T-cell (primary cell): ENCODE measurements around the gene UBE3D. TPM values are rescaled to one million over a fixed set of nuclear protein-coding genes. Genes with fewer than 3 reads are reported as not detected.

Experiments used
- ATAC-seq, 4 experiments: fragments of 200-7000 bp in 3 of 4; fragments of 150-1000 bp in 1 of 4; cut with Tn5 transposase; replicated peaks in 1 of 4; 1 replicate in 3 of 4; 2 replicates in 1 of 4; pipeline ENCODE4 v1.10.0; 2021; ENCODE audit warnings: moderate library complexity in 3 of 4, mild to moderate bottlenecking in 2 of 4, moderate number of reproducible peaks in 1 of 4
- CTCF ChIA-PET, 2 donors: fragments of 300-600 bp; sonication (Branson Sonifier 250); formaldehyde crosslinking; loops; one replicate each; lab custom pipeline; 2022; ENCODE audit warnings: antibody characterized with exemption in 2 of 2; lab: Charles Lee
- POLR2A ChIA-PET, 2 donors: fragments of 300-600 bp; sonication (Branson Sonifier 250); formaldehyde crosslinking; loops; one replicate each; lab custom pipeline; 2022; ENCODE audit warnings: antibody characterized with exemption in 2 of 2; lab: Charles Lee
- DNase-seq, 35 experiments: peaks; one replicate each; pipeline versions ENCODE4 v3.0.0 to v3.0.0-alpha.2; 2013 to 2023
- H3K27ac ChIP-seq: one replicate; pipeline ENCODE4 v1.5.1; 2013; ENCODE audit warnings: low read length
- H3K27me3 ChIP-seq, 2 experiments: replicated peaks in 1 of 2; 1 replicate in 1 of 2; 2 replicates in 1 of 2; pipeline versions ENCODE4 v1.6.1 to v1.7.0; 2013; ENCODE audit warnings: low read length in 1 of 2, mixed read lengths in 1 of 2; ENCODE audit not compliant: control insufficient read depth in 2 of 2, insufficient read depth in 2 of 2; ENCODE audit errors: extremely low read depth in 1 of 2
- H3K36me3 ChIP-seq, 2 donors: 1 replicate in 1 of 2; 2 replicates in 1 of 2; pipeline versions ENCODE4 v1.6.1 to v1.7.0; 2013; ENCODE audit warnings: low read length in 1 of 2; ENCODE audit not compliant: control insufficient read depth in 2 of 2, insufficient read depth in 1 of 2; ENCODE audit errors: extremely low read depth in 1 of 2
- H3K4me1 ChIP-seq, 2 experiments: 1 replicate in 1 of 2; 2 replicates in 1 of 2; pipeline versions ENCODE4 v1.6.1 to v1.7.0; 2013; ENCODE audit warnings: low read length in 2 of 2, mixed read lengths in 1 of 2; ENCODE audit not compliant: insufficient read depth in 2 of 2, control insufficient read depth in 1 of 2; ENCODE audit errors: extremely low read depth in 1 of 2
- H3K4me3 ChIP-seq, 2 donors: 1 replicate in 1 of 2; 2 replicates in 1 of 2; pipeline versions ENCODE4 v1.5.1 to v1.7.0; 2013; ENCODE audit warnings: mild to moderate bottlenecking in 2 of 2, low read length in 1 of 2, moderate library complexity in 1 of 2; ENCODE audit not compliant: control insufficient read depth in 1 of 2; ENCODE audit errors: extremely low read depth in 1 of 2
- H3K9me3 ChIP-seq: 2 replicates; pipeline ENCODE4 v1.7.0; 2013
- H3K27ac Mint-ChIP-seq, 2 donors: one replicate each; pipeline ENCODE4 v1.8.0; 2020 to 2021; ENCODE audit warnings: mild to moderate bottlenecking in 2 of 2, mixed read lengths in 2 of 2
- H3K27me3 Mint-ChIP-seq, 2 donors: one replicate each; pipeline ENCODE4 v1.8.0; 2021 to 2022; ENCODE audit warnings: mixed read lengths in 2 of 2
- H3K36me3 Mint-ChIP-seq: one replicate; pipeline ENCODE4 v1.8.0; 2021; ENCODE audit warnings: mixed read lengths
- H3K4me1 Mint-ChIP-seq, 3 donors: one replicate each; pipeline ENCODE4 v1.8.0; 2020 to 2022; ENCODE audit warnings: mixed read lengths in 3 of 3, mild to moderate bottlenecking in 1 of 3
- H3K4me3 Mint-ChIP-seq, 3 donors: one replicate each; pipeline ENCODE4 v1.8.0; 2020 to 2022; ENCODE audit warnings: mild to moderate bottlenecking in 3 of 3, mixed read lengths in 3 of 3, moderate library complexity in 3 of 3
- H3K9me3 Mint-ChIP-seq, 3 donors: one replicate each; pipeline ENCODE4 v1.8.0; 2020 to 2022; ENCODE audit warnings: mixed read lengths in 3 of 3
- WGBS: methylation state at CpG from one replicate; pipeline ENCODE4 v1.1.5; 2013; ENCODE audit warnings: missing lambda C conversion rate; ENCODE audit not compliant: insufficient coverage; 5-methylcytosine and 5-hydroxymethylcytosine counted together
- total RNA-seq, 35 experiments: library from RNA in 6 of 35; stranded (reverse) in 6 of 35; fragments of 120-200 nt in 1 of 35; gene quantifications; one replicate each; pipeline versions ENCODE4 v1.2.1 to v1.2.4 and lab custom pipeline; 2013 to 2026

The UBE3D gene
- total RNA-seq, 5 donors from 2014 or later (not counting 1 experiment from before 2014, with no cell fraction given), result 6.2 to 9.3 (median 7.1) TPM

GRCh38 chr6:82881519-82881918, 184.1 kb downstream of the UBE3D start:
- Mint-ChIP-seq H3K9me3 (no peaks in the 10 kb centered on the region), H3K36me3 (no peaks in the 10 kb centered on the region), H3K4me3 (no peak overlapping the region), H3K27me3 (peaks cover 0 to 11% of the 10 kb centered on the region in 2 donors), H3K27ac (no peak overlapping the region), H3K4me1 (no peaks in the 10 kb centered on the region)
- H3K9me3 ChIP-seq, result no peaks in the 10 kb centered on the region
- no peaks in the 10 kb centered on the region for H3K36me3 ChIP-seq
- DNase-seq (no peak), ATAC-seq (no peak)
- POLR2A ChIA-PET, result no interaction called here
- H3K27ac ChIP-seq, result no peak overlapping the region
- no peak overlapping the region for H3K4me3 ChIP-seq
- no CpG with 5 or more reads among the region's 1 CpG for WGBS
- H3K27me3 ChIP-seq, result no peaks in the 10 kb centered on the region
- CTCF ChIA-PET, result no interaction called here
- no peaks in the 10 kb centered on the region for H3K4me1 ChIP-seq

DNA sequence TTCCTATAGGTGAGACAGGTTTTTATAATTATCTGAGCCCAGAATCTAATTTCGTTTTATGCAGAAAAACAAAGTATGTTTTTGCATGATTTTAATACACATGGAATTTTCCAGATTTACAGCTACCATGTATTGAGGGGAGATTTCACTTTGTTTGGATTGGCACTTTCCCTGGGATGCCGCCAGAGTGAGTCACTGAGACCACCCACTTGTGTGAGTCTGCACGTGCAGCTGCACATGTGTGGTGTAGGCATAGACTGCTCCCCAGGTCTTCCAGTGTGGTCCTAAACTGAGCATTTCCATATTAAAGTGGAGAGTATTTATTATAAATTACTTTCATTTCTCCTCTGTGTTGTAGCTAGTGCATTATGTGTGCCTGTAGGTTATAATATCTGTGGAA, 186.8 kb downstream of the UBE3D start:
- Mint-ChIP-seq H3K36me3 (no peaks in the 10 kb centered on the region), H3K4me1 (no peaks in the 10 kb centered on the region), H3K27me3 (peaks cover 0 to 11% of the 10 kb centered on the region in 2 donors), H3K4me3 (no peak overlapping the region), H3K9me3 (no peaks in the 10 kb centered on the region), H3K27ac (no peak overlapping the region)
- Histone ChIP-seq H3K9me3 (no peaks in the 10 kb centered on the region), H3K36me3 (no peaks in the 10 kb centered on the region), H3K27me3 (no peaks in the 10 kb centered on the region), H3K27ac (no peak overlapping the region), H3K4me1 (no peaks in the 10 kb centered on the region), H3K4me3 (no peak overlapping the region)
- ChIA-PET POLR2A (no interaction called here), CTCF (no interaction called here)
- no peak for DNase-seq
- no peak for ATAC-seq
- no CpG with 5 or more reads among the region's 3 CpGs for WGBS

GRCh38 chr6:82877213-82878195, 188.1 kb downstream of the UBE3D start:
- CTCF ChIA-PET, result no interaction called here
- WGBS, result 60% methylated on average over 2 of the region's 4 CpGs
- POLR2A ChIA-PET, result no interaction called here

DNA sequence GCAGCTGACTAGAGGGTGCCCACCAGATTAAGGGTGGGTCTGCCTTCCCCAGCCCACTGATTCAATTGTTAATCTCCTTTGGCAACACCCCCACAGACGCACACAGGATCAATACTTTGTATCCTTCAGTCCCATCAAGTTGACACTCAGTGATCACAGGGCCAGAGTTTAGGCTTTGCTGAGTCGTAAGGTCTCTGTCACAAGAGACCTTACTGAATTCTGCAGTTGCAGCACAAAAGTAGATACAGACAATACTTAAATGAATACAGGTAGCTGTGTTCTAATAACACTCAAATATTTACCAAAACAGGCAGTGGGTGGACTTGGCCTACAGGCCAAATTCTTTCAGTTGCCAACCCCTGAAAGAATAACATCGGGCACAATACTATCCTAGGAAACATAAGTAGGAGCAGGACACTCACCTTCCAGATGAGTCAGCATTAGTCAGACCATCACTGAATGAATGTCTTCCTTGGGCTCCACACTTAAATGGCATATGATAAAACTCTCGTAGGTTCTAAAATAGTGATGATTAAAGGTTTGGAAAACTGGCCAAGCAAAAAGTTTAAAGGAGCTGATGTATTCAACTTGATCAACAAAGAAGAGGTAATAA, 190.0 kb downstream of the UBE3D start:
- no peak for DNase-seq
- no peaks in the 10 kb centered on the region for H3K36me3 ChIP-seq
- no peak overlapping the region for H3K27ac Mint-ChIP-seq
- no peaks in the 10 kb centered on the region for H3K4me1 Mint-ChIP-seq
- H3K27me3 Mint-ChIP-seq, result peaks cover 0 to 4% of the 10 kb centered on the region in 2 donors
- no peaks in the 10 kb centered on the region for H3K9me3 ChIP-seq
- H3K36me3 Mint-ChIP-seq, result no peaks in the 10 kb centered on the region
- no peak for ATAC-seq
- WGBS, result 57% methylated on average over 2 of the region's 4 CpGs
- ChIA-PET POLR2A (no interaction called here), CTCF (no interaction called here)
- no peak overlapping the region for H3K4me3 ChIP-seq
- H3K4me3 Mint-ChIP-seq, result no peak overlapping the region
- no peaks in the 10 kb centered on the region for H3K9me3 Mint-ChIP-seq
- H3K27me3 ChIP-seq, result no peaks in the 10 kb centered on the region
- no peaks in the 10 kb centered on the region for H3K4me1 ChIP-seq
- H3K27ac ChIP-seq, result no peak overlapping the region

More at GRCh38 chr6:82877213-82878195, 188.1 kb downstream of the UBE3D start:
- Mint-ChIP-seq H3K27ac (no peak overlapping the region), H3K4me1 (no peaks in the 10 kb centered on the region), H3K27me3 (peaks cover 0 to 11% of the 10 kb centered on the region in 2 donors), H3K36me3 (no peaks in the 10 kb centered on the region), H3K4me3 (no peak overlapping the region), H3K9me3 (no peaks in the 10 kb centered on the region)
- Histone ChIP-seq H3K36me3 (no peaks in the 10 kb centered on the region), H3K4me3 (no peak overlapping the region), H3K9me3 (no peaks in the 10 kb centered on the region), H3K27me3 (no peaks in the 10 kb centered on the region), H3K27ac (no peak overlapping the region), H3K4me1 (no peaks in the 10 kb centered on the region)
- DNase-seq, result no peak
- ATAC-seq, result no peak

- H3K9me3 Mint-ChIP-seq, result no peaks in the 10 kb centered on the region
- 72% methylated on average over 3 of the region's 3 CpGs for WGBS
These were observed 190.8 kb downstream of the UBE3D start for GRCh38 chr6:82874867-82875266.

GRCh38 chr6:82872185-82872584, 193.5 kb downstream of the UBE3D start:
- ChIA-PET POLR2A (no interaction called here), CTCF (no interaction called here)
- Mint-ChIP-seq H3K4me3 (no peak overlapping the region), H3K9me3 (no peaks in the 10 kb centered on the region), H3K27me3 (peaks cover 0 to 6% of the 10 kb centered on the region in 2 donors), H3K4me1 (no peaks in the 10 kb centered on the region), H3K27ac (no peak overlapping the region), H3K36me3 (no peaks in the 10 kb centered on the region)
- H3K9me3 ChIP-seq, result no peaks in the 10 kb centered on the region
- no peaks in the 10 kb centered on the region for H3K27me3 ChIP-seq
- H3K36me3 ChIP-seq, result no peaks in the 10 kb centered on the region
- no peak overlapping the region for H3K4me3 ChIP-seq
- ATAC-seq (no peak), DNase-seq (no peak)
- H3K4me1 ChIP-seq, result no peaks in the 10 kb centered on the region
- H3K27ac ChIP-seq, result no peak overlapping the region
- WGBS, result no CpG with 5 or more reads among the region's 1 CpG

More at GRCh38 chr6:82874867-82875266, 190.8 kb downstream of the UBE3D start:
- Histone ChIP-seq H3K27me3 (no peaks in the 10 kb centered on the region), H3K27ac (no peak overlapping the region), H3K4me1 (no peaks in the 10 kb centered on the region), H3K4me3 (no peak overlapping the region), H3K9me3 (no peaks in the 10 kb centered on the region), H3K36me3 (no peaks in the 10 kb centered on the region)
- Mint-ChIP-seq H3K4me3 (no peak overlapping the region), H3K27ac (no peak overlapping the region), H3K27me3 (peaks cover 0 to under 1% of the 10 kb centered on the region in 2 donors), H3K4me1 (no peaks in the 10 kb centered on the region), H3K36me3 (no peaks in the 10 kb centered on the region)
- POLR2A ChIA-PET, result no interaction called here
- ATAC-seq (no peak), DNase-seq (no peak)
- CTCF ChIA-PET, result no interaction called here
